ENCODE measurements around the gene KCTD19.

Gene KCTD19

DNA sequence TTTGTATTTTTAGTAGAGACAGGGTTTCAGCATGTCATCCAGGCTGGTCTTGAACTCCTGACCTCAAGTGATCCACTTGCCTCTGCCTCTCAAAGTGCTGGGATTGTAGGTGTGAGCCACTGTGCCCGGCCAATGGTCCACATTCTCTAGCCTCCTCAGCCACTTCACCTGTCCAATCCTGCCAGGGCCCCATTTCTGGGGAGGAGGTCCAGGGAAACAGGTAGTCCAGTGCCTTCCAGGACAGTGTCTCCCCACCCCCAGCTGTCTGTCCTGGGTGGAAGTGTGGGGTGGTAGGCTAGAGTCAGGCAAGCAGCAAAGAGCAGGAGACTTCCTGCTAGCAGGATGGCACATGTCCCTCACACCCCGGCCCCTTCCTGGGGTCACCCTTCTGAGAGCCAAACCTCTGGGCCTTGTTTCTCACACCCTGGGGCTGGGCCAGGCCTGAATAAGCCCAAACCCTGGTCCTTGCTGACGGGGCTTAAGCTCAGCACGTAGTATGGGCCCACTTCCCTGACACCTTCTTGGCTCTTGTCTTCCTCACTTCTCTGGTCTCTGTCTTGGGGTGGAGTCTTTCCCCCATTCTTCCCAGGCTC is 84.3 kb downstream of the KCTD19 start:
- no peak for DNase-seq (ENCODE audit: low spot score)

- DNase-seq (ENCODE audit: low spot score), result no peak
These were observed 85.3 kb downstream of the KCTD19 start for GRCh38 chr16:67241008-67241900.

DNA sequence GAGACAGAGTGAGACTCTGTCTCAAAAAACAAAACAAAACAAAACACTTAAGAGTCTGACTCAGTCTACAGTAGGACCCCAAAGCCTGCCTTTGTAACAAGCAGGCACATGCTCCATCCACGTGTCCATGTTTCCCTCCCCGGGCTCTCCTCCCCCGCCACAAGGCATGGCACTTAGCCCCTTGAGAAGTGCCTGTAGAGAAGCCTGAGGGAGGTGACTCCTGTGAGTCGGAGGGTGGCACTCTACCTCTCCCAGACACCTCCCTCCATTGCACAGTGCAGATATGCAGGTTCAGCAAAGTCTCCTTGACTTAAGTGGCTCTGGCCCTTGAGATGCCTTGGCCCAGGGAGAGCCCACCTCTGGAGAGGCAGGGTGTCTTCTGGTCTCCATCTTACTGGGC is 86.0 kb downstream of the KCTD19 start:
- no peak for DNase-seq (ENCODE audit: low spot score)
